GM18873 (cell line): Measurements from ENCODE around the gene RHOC.

ENCODE experiments used
- ATAC-seq: cut with Tn5 transposase; IDR thresholded peaks from one replicate; pipeline ENCODE4 v1.9.1; 2021; ENCODE audit warnings: mild to moderate bottlenecking, moderate library complexity, moderate number of reproducible peaks; ENCODE audit not compliant: unreplicated experiment, low FRiP score

The RHOC gene

GRCh38 chr1:112687361-112687760, 19.6 kb downstream of the RHOC start:
- ATAC-seq = no peak

GRCh38 chr1:112686835-112687234, 20.1 kb downstream of the RHOC start:
- ATAC-seq = no peak

- no peak for ATAC-seq
Measured at GRCh38 chr1:112686417-112686816, 20.5 kb downstream of the RHOC start.

GRCh38 chr1:112685913-112686312, 21.0 kb downstream of the RHOC start:
- no peak for ATAC-seq

- ATAC-seq = no peak
Measured at GRCh38 chr1:112678605-112679004, 28.3 kb downstream of the RHOC start.

- no peak for ATAC-seq
Measured at GRCh38 chr1:112677501-112677900, 29.4 kb downstream of the RHOC start.

- no peak for ATAC-seq
Measured at GRCh38 chr1:112676543-112676942, 30.4 kb downstream of the RHOC start.

GRCh38 chr1:112675728-112676381, 31.1 kb downstream of the RHOC start:
- ATAC-seq = no peak

- no peak for ATAC-seq
Measured at GRCh38 chr1:112674986-112675727, 31.8 kb downstream of the RHOC start.

- ATAC-seq = no peak
Measured at GRCh38 chr1:112674440-112674985, 32.4 kb downstream of the RHOC start, which contains the start of gene MOV10. MOV10 (plus strand) TSS chr1:112674659; CDS start chr1:112674913, 254 bp downstream.

- no peak for ATAC-seq
Measured at GRCh38 chr1:112673592-112674439, 33.1 kb downstream of the RHOC start.

GRCh38 chr1:112672842-112673241, 34.1 kb downstream of the RHOC start:
- ATAC-seq = no peak

- no peak for ATAC-seq
Measured at GRCh38 chr1:112672009-112672408, 34.9 kb downstream of the RHOC start.

- no peak for ATAC-seq
Measured at GRCh38 chr1:112666946-112667345, 40.0 kb downstream of the RHOC start.

- ATAC-seq = no peak
Measured at GRCh38 chr1:112665857-112666256, 41.1 kb downstream of the RHOC start.

- ATAC-seq = no peak
Measured at GRCh38 chr1:112651205-112651604, 55.7 kb downstream of the RHOC start.
